Stimulated activated CD4-positive, alpha-beta T cell treated with anti-CD3 and anti-CD28 coated beads, Interleukin-4, amount 100 ng/mL, for 24 hours (primary cell): ENCODE data around the gene PTPRN2.

Experiments used
- DNase-seq: peaks from one replicate; pipeline ENCODE4 v3.0.0-alpha.2; 2020

Gene PTPRN2

GRCh38 chr7:157769086-157769485 is 818.5 kb downstream of the PTPRN2 start:
- no peak for DNase-seq

GRCh38 chr7:157768198-157768597 is 819.4 kb downstream of the PTPRN2 start:
- DNase-seq, result no peak

GRCh38 chr7:157767506-157768197 is 820.0 kb downstream of the PTPRN2 start:
- no peak for DNase-seq

- DNase-seq, result no peak
Observed at GRCh38 chr7:157766098-157766497, 821.5 kb downstream of the PTPRN2 start.

GRCh38 chr7:157764946-157765537 is 822.6 kb downstream of the PTPRN2 start:
- no peak for DNase-seq

- DNase-seq, result no peak
Observed at GRCh38 chr7:157764193-157764592, 823.4 kb downstream of the PTPRN2 start.

- no peak for DNase-seq
Observed at GRCh38 chr7:157763279-157764000, 824.2 kb downstream of the PTPRN2 start.

- no peak for DNase-seq
Observed at GRCh38 chr7:157762824-157763223, 824.8 kb downstream of the PTPRN2 start.

GRCh38 chr7:157760004-157760730 is 827.5 kb downstream of the PTPRN2 start:
- DNase-seq, result no peak

- DNase-seq, result no peak
Observed at GRCh38 chr7:157759246-157759805, 828.3 kb downstream of the PTPRN2 start.

GRCh38 chr7:157758468-157759245 is 829.0 kb downstream of the PTPRN2 start:
- DNase-seq, result no peak

- DNase-seq, result no peak
Observed at GRCh38 chr7:157757776-157758467, 829.7 kb downstream of the PTPRN2 start.

- DNase-seq, result no peak
Observed at GRCh38 chr7:157757211-157757610, 830.4 kb downstream of the PTPRN2 start.

GRCh38 chr7:157755741-157756140 is 831.9 kb downstream of the PTPRN2 start:
- DNase-seq, result no peak

- no peak for DNase-seq
Observed at GRCh38 chr7:157754416-157754790, 833.2 kb downstream of the PTPRN2 start.

GRCh38 chr7:157753713-157754415 is 833.8 kb downstream of the PTPRN2 start:
- DNase-seq, result no peak

- no peak for DNase-seq
Observed at GRCh38 chr7:157752832-157753291, 834.8 kb downstream of the PTPRN2 start.

- no peak for DNase-seq
Observed at GRCh38 chr7:157751951-157752673, 835.5 kb downstream of the PTPRN2 start.

- DNase-seq, result no peak
Observed at GRCh38 chr7:157751406-157751805, 836.2 kb downstream of the PTPRN2 start.

GRCh38 chr7:157750291-157750690 is 837.3 kb downstream of the PTPRN2 start:
- DNase-seq, result no peak
